ENCODE results near the gene RASSF1.
"Not testable (repeated sequence)": the region's sequence is repeated elsewhere in the genome, so short reads cannot be mapped to it uniquely, and the experiment has no call there.

RASSF1 gene

GRCh38 chr3:50323614-50324199 lies 16.9 kb downstream of the RASSF1 start:
- no peak for DNase-seq (ENCODE audit: low spot score)

GRCh38 chr3:50323092-50323600 lies 17.5 kb downstream of the RASSF1 start:
- no peak for DNase-seq (ENCODE audit: low spot score)

DNA sequence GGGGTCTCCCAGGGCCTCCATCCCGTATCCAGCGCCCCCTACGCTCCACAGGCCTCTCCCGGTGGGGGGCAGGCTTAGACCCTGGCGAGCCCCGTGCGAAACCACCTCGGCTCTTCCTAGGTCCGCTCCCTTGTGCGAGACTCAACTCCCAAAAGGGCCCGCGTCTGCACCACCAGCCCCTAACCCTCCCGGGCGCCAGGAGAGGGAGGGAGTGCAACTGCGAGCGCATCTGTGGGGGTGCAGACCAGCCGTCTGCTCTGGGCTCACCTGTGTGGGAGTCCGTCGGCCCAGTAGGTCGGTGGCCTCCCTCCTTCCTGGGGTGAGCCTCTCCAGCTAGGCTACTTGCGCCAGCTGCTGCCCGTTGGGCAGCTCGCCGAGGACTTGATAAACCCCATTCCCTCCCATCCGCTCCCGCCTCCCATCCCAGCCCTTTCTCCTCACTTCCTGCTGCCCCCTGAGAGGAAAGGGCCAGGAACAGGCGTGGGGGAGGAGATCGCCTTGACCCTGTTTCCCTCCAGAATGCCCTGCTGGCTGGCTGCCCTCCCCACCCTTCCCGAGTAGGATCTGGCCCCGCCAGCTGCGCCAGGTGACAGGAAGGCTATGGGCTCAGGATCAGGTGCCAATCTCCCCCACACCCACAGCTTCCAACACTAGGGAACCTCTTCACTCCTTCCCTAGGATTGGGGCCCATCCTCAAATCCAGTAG lies 18.1 kb downstream of the RASSF1 start, which contains the start of gene HYAL2:
Gene HYAL2 (minus strand): TSS at position 360 of the 706 bp plus-strand sequence. CDS start 2,256 bp downstream, outside the sequence.
- no peak for DNase-seq (ENCODE audit: low spot score)

DNA sequence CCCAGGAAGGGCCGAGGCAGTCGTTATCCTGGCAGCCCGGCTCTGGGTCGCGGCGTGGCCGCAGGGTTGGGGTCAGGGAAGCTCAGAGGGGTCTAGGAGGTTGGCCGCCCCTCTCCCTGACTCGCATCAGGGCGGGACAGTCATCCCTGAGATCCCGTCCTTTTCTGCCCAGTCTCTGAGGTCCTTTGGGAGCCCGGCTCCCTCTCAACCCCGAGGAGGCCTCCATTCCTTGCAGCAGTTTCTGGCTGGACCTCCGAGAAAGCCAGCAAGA lies 18.6 kb downstream of the RASSF1 start:
- DNase-seq (ENCODE audit: low spot score) = no peak

DNA sequence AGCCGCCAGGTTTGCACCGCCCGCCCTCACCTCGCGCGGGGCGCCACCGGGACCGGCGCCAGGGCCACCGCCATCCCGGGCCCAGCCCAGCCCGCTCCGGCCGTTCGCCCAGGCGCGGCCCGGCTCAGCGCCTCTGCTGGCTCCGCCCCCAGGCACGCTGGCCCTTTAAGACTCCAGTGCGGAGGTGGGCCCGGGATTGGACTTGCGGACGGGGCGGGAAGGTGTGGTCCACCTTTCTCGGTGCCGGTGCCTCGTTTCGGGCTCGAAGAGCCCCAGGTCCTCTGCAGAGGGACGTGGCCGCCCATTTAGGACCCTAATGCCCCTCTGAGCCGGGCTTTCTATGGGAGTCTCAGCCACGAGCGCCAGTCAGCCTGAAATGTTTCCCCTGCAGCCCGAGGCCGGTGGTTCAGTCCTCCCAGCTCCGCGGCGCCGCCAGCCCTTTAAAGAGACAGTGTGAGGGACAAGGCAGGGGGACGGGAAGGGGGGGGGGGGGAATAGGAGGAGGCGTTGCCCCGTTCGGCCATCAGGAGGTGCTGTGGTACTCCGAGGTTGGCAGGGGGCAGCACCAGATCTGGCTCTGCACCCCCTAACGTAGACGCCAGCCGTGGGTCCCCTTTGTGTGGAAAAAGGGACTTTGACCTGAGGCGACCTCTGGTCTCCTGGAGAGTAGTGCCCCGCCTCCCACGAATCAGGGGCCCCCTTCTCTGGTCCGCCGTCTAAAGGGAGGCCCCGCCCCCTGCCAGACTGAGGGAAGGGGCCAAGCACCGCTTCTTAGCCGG lies 19.1 kb downstream of the RASSF1 start:
- DNase-seq (ENCODE audit: low spot score) = peak; percentile 94

- DNase-seq (ENCODE audit: low spot score) = peak; percentile 93
Measured at GRCh38 chr3:50320853-50321335, 19.7 kb downstream of the RASSF1 start.

GRCh38 chr3:50319894-50320625 lies 20.6 kb downstream of the RASSF1 start:
- no peak for DNase-seq (ENCODE audit: low spot score)

- DNase-seq (ENCODE audit: low spot score) = no peak
Measured at GRCh38 chr3:50319181-50319893, 21.3 kb downstream of the RASSF1 start.

DNA sequence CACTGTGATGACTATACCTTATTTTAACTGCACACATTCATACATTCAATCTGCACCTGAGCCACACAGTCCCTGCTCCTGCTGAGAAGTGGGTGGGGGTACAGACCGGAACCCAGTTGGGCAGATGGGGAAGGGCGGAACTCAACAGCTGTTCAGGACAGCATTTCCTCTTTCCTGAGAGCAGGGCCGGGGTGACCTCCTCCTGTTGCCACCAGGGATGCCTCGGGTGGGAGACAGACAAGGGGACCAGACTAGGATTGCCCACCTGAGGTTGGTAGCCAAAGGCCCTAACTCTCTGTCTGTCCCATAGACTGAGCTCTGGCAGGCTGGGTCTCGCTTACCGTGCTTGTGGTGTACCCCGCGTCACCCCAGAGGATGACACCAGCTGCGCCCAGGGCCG lies 22.0 kb downstream of the RASSF1 start:
- no peak for DNase-seq (ENCODE audit: low spot score)

DNA sequence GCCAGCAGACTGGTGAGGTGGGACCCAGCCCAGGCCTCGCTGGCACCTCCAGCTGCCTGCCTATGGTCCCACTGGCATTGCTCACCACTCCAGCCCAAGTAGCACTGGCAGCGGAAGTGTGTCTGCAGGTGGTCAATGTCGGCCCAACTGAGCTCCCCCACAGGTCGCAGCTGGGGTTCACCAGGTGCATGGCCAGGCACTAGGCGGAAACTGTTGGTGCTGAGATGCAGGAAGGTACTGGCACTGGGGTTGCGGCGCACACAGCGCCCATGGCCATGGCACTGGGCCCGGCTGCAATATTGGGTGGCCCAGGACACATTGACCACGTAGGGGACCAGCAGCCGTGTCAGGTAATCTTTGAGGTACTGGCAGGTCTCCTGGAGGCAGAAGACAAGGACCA lies 22.5 kb downstream of the RASSF1 start:
- no peak for DNase-seq (ENCODE audit: low spot score)

GRCh38 chr3:50317300-50317699 lies 23.3 kb downstream of the RASSF1 start:
- DNase-seq (ENCODE audit: low spot score) = no peak

GRCh38 chr3:50316657-50317242 lies 23.9 kb downstream of the RASSF1 start:
- no peak for DNase-seq (ENCODE audit: low spot score)

- DNase-seq (ENCODE audit: low spot score) = no peak
Measured at GRCh38 chr3:50314816-50315215, 25.8 kb downstream of the RASSF1 start.

DNA sequence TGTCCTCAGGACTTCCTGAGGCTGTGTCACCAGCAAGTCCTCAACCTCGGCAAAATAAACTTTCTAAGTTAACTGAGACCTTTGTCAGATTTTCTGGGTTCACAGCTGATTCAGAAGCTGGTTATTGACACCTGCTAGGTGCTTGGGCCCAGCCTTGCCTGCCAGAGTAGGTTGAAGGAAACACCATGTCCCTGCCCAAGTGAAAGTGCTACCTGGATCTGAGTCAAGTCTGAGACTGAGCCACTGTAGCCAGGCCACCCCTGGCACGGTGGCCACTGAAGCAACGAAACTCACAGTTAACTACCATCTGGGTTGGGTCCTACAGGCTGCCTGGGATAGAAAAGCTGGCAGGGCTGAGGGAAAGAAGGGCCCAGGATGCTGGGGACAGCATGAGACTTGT lies 26.3 kb downstream of the RASSF1 start:
- no peak for DNase-seq (ENCODE audit: low spot score)

DNA sequence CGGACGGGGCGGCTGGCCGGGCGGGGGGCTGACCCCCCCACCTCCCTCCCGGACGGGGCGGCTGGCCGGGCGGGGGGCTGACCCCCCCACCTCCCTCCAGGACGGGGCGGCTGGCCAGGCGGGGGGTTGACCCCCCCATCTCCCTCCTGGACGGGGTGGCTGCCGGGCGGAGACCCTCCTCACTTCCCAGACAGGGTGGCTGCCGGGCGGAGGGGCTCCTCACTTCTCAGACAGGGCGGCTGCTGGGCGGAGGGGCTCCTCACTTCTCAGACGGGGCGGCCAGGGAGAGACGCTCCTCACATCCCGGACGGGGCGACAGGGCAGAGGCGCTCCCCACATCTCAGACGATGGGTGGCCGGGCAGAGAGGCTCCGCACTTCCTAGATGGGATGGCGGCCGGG lies 28.6 kb downstream of the RASSF1 start:
- DNase-seq (ENCODE audit: low spot score) = not testable (repeated sequence)

- DNase-seq (ENCODE audit: low spot score) = no peak
Measured at GRCh38 chr3:50304601-50305000, 36.0 kb downstream of the RASSF1 start.

- DNase-seq (ENCODE audit: low spot score) = no peak
Measured at GRCh38 chr3:50303013-50303815, 37.4 kb downstream of the RASSF1 start, which contains the start of gene HYAL1. Gene HYAL1 (minus strand): TSS chr3:50303574. CDS start chr3:50302956, 618 bp downstream.

GRCh38 chr3:50302095-50303012 lies 38.3 kb downstream of the RASSF1 start:
- no peak for DNase-seq (ENCODE audit: low spot score)

GRCh38 chr3:50300681-50301254 lies 39.9 kb downstream of the RASSF1 start:
- no peak for DNase-seq (ENCODE audit: low spot score)
